Ramos (cell line): ENCODE measurements around the gene DMTF1.

ENCODE experiments used
- in situ Hi-C: fragments of 300-500 bp; cut with MboI; formaldehyde crosslinking; loops from one replicate; pipeline ENCODE4 v1.14.3; 2022; ENCODE audit warnings: low sequenced_read_pairs; ENCODE audit not compliant: unreplicated experiment

The DMTF1 gene

DNA sequence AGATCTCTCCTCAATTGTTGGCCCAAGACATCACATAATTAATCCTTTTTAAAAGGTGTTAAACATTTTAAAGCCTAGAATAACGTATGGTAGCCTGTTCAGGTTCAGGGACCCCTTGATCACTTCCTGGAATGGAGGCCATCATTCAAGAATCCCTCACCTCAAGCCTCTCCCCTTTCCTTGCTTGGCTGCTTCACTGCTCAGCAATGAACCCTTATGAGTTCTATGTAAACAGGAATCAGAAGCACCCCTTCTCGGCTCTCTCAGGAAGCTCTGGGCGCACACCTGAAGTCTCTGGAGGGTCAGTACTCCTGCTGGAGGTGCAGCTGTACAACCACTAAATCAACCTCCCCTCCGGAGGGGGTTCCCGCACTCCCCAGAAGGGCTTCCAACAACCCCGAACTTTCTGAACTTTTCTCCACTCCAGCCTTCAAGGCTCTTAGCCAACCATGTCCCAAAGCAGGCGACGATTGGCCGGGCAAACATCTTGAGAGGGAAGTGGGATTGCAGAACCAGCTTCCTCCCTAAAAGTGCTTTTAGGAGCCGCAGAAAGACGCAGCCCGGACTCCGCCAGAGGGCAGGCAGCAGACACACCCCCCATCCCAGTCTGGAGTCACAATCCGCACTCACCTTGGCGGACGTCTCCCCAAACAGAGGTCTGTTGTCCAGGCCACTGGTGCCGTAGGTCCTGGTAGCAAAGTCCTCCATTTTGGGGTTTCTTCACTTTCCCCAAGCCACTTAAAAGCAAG is 66.7 kb downstream of the DMTF1 start:
- in situ Hi-C loops: no loop called here

DNA sequence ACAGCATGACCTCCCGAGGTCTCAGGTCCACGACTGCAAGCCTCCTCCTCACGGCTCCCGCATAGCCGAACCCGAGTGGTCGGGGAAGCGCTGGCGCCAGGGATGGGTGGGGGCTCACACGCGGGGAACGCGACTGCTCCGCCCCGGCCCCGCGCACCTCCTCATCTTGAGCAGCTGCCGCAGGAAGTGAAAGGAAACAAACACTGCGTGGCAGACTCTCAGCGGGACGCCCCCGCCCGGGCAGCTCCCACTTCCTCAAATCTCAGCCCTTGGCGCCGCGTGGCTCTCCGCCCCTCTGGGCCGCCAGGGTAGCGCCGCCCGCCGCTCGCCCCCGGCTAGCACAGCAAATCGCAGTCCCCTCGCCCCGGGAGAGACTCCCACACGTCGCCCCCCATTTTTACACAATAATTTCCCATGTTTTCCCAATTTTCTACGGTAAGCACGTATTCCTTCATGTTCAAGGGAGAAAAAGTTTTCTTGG is 67.3 kb downstream of the DMTF1 start, which contains the start of gene TMEM243:
Gene TMEM243, minus strand, starts transcription at position 188 of the 481 bp plus-strand sequence. CDS start 229 bp downstream, outside the sequence.
- in situ Hi-C loops: loop anchor here (5.0 kb wide), 1 partner anchor 62 kb away; no protein-coding TSS in a partner anchor

- in situ Hi-C loops: loop anchor here (5.0 kb wide), 1 partner anchor 63 kb away; no protein-coding TSS in a partner anchor
Observed at GRCh38 chr7:87220026-87220733, 67.9 kb downstream of the DMTF1 start.

DNA sequence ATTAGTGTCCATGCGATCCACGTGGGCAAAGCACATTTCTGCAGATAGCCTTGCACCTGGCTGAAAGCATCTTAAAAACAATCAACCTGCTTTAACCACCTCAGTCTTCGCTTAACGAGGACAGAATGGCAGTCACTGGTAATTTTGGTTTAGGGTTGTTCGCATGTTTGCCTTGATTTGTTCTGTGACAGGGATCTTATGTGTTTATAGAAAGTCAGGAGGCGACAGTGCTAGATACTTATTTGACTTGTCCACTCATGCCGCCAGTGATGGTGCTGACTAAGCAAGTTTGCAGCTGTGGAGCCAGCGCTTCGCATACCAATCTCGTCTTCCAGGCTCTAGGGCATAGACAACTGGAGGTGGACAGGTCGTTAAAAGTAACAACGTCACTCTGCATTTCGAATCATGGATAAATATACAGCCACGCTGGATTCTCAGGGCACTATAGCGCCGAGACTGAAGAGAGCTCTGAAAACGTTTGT is 68.5 kb downstream of the DMTF1 start:
- in situ Hi-C loops: loop anchor here (5.0 kb wide), 1 partner anchor 63 kb away; no protein-coding TSS in a partner anchor

GRCh38 chr7:87223666-87224065 is 71.4 kb downstream of the DMTF1 start:
- in situ Hi-C loops: loop anchor here (5.0 kb wide), 1 partner anchor 66 kb away; no protein-coding TSS in a partner anchor

DNA sequence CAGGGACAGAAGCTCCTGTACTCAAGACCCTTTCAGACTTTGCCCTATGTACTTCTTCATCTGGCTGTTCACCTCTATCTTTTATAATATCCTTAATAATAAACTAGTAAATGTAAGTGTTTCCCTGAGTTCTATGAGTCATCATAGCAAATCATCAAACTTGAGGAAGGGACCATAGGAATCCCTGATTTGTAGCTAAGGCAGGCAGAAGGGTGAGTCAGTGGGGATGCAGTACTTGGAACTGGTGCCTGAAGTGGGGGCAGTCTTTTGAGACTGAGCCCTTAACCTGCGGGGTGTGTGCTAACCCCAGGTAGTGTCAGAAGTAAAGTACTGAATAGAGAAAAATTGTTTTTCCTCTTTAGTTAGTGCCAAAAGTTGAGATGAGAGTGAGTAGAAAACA is 73.4 kb downstream of the DMTF1 start:
- in situ Hi-C loops: loop anchor here (25.0 kb wide), 1 partner anchor 163 kb away; the partner anchor contains the start of gene ELAPOR2

DNA sequence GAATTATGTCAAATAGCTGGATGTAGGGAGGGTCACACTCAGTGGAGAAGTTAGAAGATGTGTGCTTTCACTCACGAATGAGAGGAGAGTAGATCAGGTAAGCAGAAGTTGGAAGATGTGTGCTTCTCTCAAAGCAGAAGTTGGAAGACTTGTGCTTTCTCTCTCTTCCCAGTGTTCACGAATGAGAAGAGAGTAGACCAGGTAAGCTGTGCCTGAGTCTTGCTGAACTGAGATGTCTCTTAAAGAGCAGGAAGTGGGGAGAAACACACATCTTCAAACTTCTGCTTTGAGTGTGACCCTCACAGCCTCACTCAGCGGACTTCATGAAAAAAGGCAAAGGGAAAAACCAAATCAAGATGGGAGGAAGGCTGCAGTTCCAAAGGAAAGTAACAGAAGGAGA is 74.2 kb downstream of the DMTF1 start:
- in situ Hi-C loops: loop anchor here (25.0 kb wide), 1 partner anchor 164 kb away; the partner anchor contains the start of gene ELAPOR2

DNA sequence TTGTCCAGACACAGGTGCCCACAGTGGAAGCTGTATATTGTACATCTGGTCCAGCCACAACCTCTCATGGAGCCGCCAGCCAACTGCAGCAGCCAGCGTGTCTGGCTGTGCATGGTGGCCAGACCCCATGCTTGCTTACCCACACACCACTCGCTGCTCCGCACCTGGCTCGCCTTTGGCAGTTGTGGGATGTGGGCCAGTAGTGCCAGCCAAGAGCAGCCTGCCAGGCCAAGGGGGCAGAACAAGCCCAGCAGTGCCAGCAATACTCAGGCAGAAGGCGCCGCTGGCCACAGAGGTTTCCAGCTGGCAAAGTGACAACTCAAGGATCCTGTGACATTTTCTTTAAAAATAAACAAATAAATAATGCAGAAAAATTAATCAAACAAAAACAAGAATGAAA is 79.0 kb downstream of the DMTF1 start:
- in situ Hi-C loops: loop anchor here (5.0 to 25.0 kb wide), 2 partner anchors 169 to 299 kb away; partner anchors contain the start of gene ELAPOR2

DNA sequence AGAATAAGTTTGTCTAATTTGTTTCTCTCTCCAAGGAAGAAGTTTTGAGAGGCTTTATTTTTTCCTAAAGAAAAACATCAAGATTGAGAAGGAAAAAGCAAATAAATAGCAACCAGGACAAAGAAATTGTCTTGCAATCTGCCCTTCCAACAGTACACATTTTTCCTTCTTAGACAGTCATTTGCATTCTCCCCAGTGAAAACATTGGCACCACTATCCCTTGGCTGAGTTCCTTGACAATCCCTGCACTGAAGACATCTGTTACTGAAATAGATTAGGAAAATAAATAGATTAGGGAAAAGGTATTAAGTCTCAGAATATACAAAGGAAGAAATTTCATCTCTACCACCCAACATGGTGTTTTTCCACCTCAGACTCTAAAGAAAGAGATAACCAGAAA is 79.5 kb downstream of the DMTF1 start:
- in situ Hi-C loops: loop anchor here (5.0 to 25.0 kb wide), 2 partner anchors 169 to 299 kb away; partner anchors contain the start of gene ELAPOR2

- in situ Hi-C loops: loop anchor here (5.0 to 25.0 kb wide), 2 partner anchors 173 to 303 kb away; partner anchors contain the start of gene ELAPOR2
Observed at GRCh38 chr7:87234949-87235348, 82.7 kb downstream of the DMTF1 start.

DNA sequence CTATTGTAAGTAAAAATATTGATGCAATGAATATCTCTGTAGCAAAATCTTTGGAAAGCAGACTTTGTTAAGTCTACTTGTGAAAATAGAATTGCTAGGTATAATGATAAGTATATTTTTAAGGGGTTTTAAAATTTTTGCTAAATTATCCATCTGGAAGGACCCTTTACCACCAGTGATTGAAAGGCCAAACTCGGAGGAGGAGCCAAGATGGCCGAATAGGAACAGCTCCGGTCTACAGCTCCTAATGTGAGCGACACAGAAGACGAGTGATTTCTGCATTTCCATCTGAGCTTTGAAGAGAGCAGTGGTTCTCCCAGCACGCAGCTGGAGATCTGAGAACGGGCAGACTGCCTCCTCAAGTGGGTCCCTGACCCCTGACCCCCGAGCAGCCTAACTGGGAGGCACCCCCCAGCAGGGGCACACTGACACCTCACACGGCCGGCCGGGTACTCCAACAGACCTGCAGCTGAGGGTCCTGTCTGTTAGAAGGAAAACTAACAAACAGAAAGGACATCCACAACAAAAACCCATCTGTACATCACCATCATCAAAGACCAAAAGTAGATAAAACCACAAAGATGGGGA is 86.3 kb downstream of the DMTF1 start:
- in situ Hi-C loops: loop anchor here (25.0 kb wide), 1 partner anchor 176 kb away; the partner anchor contains the start of gene ELAPOR2

- in situ Hi-C loops: loop anchor here (25.0 kb wide), 1 partner anchor 183 kb away; the partner anchor contains the start of gene ELAPOR2
Observed at GRCh38 chr7:87245671-87246070, 93.4 kb downstream of the DMTF1 start.
